ENCODE measurements around the gene JAKMIP2.
"Not testable (repeated sequence)": the region's sequence is repeated elsewhere in the genome, so short reads cannot be mapped to it uniquely, and the experiment has no call there.

JAKMIP2 gene

DNA sequence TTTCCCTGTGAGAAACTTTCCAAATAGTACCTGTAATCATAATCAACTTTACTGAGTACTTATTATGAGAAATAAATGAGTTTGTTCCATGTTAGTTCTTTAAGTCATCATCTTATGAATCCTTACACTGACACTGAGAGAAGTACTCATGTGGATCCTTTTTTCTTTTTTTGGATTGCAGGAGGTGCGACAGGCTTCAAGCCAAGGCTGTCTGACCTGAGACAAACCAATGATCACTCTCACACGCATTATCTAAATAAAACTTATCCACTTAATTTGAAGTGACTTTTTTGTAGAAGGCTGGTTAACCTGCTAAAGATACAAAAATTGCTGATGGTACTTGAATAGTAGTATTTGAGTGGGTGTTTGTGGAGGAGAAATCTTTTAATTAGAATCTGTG, 39.5 kb downstream of the JAKMIP2 start:
- DNase-seq, result no peak

DNA sequence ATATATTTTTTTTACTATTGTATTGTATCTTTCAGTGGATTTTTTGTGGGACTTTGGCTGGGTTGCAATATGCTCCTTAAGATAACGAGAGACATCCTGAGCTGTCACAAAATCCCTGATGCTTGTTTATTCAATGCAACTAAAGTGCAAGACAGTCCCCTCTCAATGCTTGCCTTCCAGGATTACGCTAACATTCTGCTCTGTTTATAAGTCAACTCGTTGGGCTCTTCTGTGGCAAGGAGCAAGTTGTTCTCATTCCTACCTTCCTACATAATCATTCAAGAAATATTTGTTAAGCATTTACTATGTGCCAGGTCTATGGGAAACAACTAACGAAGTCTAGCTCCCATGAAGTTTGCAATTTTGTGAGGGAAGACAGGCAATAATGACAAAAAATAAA, 40.4 kb downstream of the JAKMIP2 start:
- DNase-seq, result no peak

DNA sequence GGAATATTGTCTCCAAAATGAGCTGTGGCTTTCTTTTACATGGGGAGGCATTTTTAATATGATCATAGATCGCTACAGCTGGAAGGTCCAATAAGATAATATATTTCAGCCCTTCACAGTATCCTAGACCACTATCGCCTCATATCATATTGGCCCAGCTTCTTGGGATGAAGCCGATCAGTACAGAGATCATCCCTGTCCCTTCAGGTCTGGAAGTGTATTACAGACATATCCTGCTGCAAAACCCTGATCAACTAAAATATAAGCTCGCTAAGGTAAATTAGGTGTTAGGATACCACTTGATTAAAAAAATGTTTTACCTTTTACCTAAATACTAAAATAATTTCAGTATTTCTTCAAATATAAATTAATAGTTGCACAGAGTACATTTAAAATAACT, 41.7 kb downstream of the JAKMIP2 start:
- no peak for DNase-seq

DNA sequence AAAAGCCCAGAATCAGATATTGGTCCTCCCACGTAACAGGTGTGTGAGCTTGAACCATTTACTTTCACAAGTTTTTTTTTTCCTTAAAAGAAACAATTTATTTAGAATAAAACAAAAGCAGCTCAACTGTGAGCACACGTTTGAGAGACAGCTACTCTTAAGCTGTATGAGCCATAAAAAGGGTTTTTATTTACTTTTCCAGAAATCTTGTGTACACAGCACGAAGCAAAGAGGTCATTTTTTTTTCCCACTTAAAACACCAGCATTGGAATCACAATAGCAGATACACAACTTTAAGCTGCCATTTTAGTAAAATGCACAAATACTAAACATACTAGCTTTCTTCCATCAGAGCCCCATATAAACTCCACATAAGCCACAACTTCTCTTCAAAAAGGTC, 44.6 kb downstream of the JAKMIP2 start:
- no peak for DNase-seq

DNA sequence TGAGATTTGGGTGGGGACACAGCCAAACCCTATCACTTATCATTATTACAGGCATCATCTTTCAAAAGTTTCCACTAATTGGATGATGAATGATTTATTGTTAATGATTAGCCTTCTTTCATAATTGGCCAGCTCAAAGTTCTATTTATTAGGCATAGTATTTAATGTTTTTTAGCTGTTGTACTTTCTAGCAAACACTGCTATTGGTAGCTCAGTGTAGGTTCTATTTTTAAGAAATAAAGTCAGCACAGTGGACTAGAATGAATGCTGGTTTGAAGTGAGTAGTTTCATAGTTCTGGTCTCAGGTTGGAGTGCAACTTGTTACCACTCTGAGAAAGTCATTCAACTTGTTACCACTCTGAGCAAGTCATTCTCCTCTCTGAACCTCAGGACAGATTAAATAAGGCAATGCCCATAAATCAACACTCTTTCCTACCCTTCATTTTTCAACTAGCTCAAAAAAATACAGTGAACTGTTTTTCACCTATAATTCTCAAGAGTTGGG, 46.9 kb downstream of the JAKMIP2 start:
- DNase-seq, result no peak

DNA sequence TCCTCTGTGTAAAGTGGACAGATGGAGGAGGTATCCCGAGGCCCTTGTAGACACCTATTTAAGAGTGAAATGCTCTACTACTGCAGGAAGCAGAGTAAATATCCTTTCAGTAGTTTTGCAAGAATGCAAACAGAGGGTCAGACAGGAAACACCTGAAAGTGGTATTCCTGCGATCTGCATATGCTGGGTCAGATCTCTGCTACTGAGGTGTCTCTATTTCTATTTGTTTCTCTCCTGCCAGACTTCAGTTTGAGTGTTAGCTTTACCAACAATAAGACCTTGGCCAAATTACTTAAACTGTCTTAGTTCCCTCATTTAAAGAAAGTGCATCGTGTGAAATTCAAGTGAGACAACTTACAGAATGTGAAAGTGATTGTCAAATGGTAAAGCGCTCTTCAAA, 47.6 kb downstream of the JAKMIP2 start:
- DNase-seq, result no peak

DNA sequence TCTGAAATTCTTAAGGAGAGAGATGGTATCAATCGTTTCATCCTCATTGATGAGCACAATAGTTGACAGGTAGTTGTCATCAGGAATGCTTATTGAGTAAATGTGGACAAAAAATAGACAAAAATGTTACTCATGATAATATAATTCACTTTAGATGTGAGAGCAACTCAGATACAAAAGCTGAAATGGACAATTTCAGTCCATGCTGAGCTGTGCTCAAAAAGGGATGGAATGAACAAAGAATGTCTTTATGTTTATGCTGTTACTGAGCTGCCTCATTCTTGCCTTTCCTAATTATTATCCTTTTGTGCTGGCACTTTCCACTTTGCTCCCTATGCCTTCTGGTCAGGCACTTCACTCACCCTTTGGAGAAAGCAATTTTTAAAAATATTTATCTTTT, 49.5 kb downstream of the JAKMIP2 start:
- DNase-seq, result no peak

DNA sequence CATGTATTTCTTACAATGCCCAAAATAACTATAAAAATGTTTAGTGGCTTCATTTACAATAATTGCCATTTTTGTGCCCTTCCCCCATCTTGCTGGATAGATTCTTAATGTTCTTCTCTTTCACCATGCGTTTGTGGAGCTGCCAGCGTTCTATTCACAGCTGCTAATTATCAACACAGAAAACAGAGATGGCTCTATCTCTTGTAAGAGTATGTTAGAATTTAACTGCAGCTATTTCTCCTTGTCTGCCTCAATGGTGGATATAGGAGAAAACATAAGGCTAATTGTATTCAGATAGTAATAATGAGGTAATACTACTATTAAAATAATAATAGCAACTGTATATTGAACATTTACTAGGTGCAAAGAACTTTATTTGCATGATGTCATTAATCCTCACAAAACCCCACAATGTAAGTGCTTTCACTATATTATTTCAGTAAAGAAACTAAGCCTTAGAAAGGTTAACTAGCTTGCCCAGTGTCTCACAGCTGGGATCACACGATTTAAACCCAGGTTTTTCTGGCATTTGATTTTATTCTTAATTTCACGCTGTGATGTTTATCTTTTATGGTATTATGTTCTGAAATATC, 50.1 kb downstream of the JAKMIP2 start:
- DNase-seq, result no peak

DNA sequence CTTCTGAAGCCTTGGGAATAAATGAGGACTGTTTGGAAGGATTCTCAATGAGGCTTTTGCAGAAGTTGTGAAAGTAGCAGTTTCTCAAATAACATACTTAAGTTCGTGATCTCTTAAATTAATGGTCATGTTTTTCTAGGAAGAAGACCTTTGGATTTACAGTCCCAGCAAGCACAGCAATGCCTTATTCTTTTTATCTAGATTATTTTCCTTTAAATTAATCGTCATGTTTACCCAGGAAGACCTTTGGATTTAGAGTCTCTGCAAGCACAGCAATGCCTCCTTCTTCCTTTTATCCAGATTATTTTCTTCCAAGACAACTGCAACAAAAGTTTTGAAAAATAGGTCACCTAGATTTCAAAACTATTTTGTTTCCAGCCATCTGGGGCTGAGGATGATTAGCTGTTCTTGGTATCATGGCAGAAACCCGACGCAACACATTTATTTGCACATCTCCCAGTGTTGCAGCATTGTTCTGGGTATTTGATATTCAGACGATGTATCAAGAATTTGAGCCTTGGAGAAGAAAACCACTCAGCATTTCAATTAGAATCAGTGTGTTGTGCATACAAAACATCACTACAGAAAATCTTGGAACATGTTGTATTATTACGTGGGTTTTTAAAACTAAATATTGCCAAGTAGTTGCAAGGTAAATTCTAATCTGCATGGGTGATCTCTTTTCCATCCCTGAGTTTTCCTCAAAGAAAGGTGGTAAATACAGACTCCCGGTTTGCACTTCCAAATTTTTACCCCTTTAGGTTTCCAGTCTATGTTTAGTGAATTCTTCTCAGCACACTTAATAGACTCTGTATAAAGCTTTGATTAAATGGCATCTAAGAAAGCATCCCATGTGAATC, 50.9 kb downstream of the JAKMIP2 start:
- no peak for DNase-seq

DNA sequence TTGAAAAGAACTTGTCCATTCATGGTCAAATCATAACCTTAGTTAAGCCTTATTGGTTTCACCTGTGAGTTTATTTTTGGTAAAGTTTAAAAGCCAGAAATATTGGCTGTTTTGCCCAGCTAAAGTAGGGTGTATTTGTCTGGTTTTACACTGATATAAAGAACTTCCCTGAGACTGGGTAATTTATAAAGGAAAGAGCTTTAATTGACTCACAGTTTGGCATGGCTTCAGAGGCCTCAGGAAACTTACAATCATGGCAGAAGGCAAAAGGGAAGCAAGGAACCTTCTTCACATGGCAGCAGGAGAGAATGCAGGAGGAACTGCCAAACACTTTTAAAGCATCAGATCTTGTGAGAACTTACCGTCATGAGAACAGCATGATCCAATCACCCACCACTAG, 55.3 kb downstream of the JAKMIP2 start:
- DNase-seq, result no peak

DNA sequence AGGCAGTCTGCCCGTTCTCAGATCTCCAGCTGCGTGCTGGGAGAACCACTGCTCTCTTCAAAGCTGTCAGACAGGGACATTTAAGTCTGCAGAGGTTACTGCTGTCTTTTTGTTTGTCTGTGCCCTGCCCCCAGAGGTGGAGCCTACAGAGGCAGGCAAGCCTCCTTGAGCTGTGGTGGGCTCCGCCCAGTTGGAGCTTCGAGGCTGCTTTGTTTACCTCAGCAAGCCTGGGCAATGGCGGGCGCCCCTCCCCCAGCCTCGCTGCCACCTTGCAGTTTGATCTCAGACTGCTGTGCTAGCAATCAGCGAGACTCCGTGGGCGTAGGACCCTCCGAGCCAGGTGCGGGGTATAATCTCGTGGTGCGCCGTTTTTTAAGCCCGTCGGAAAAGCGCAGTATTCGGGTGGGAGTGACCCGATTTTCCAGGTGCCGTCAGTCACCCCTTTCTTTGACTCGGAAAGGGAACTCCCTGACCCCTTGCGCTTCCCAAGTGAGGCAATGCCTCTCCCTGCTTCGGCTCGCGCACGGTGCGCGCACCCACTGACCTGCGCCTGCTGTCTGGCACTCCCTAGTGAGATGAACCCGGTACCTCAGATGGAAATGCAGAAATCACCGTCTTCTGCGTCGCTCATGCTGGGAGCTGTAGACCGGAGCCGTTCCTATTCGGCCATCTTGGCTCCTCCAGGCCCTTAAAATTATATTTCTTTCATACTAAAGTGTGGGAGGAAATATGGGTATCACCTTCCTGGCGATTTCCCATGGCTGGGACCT, 61.2 kb downstream of the JAKMIP2 start:
- DNase-seq, result not testable (repeated sequence)

DNA sequence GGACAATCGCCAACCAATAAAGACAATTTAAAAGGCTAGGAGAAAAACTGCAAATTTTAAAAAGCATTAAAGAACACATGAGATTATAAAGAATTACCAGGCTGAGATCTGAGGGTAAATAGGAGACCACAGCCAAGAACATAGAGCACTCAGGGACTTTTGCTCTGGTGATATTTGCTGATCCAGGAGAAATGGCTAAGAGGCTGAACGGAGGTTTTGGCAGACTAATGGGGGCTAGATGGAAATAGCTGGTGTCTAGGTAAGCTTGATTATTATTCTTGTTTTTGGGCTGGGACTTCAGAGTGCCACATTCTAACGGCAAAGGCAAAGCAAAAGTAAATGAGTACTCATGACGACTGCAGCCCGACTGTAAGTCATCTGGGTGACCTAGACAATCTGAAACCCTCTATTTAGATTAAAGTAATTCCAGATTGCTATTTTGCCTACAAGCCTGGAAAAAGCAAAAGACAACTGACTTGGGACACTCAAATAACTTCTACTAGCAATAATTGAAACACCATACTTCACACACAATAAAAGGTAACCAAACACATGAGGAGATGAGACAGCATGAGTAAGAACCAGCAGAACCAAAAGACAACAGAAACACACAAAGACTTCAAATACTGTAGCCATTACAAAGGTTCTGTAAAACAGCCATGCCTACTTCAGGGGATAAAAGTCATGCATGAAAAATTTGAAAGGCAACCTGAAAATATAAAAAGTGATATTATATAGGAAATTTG, 68.8 kb downstream of the JAKMIP2 start:
- DNase-seq, result no peak

DNA sequence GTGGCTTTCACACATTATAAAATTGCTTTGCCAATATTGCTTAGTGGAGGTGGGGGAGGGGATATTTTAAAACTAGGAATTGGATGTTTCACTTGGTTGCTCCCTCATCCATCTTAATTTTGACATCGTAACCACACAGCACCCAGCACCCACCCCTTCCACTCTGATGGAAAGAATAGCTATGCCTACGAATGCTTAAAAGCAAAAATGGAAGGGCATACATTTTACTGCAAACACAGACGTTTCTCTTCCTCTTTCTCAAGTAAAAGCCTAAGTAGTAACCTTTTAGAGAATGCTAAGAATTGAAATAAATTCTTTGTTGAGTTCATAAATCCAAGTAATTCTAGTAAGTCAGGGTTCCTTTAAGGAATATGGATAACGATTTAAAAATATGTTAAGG, 69.9 kb downstream of the JAKMIP2 start:
- DNase-seq, result no peak

DNA sequence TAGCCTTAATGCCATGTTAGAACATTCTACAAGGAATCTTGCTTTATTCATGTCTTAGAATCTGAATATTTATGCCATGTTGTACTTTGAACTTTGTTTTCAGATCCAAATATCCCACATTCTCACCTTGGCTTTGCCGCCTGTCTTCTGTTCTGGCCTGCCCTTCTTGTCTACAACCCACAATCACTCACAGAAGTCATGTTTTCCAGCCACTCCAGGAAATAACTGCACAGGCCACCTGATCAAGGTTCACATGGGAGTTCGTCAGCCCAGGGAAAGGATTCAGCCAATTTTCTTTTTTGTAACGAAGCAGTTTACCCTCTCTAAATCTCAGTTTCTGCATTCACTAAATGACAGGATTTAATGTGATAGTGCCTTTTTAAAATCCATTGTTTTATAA, 70.5 kb downstream of the JAKMIP2 start:
- DNase-seq, result no peak

DNA sequence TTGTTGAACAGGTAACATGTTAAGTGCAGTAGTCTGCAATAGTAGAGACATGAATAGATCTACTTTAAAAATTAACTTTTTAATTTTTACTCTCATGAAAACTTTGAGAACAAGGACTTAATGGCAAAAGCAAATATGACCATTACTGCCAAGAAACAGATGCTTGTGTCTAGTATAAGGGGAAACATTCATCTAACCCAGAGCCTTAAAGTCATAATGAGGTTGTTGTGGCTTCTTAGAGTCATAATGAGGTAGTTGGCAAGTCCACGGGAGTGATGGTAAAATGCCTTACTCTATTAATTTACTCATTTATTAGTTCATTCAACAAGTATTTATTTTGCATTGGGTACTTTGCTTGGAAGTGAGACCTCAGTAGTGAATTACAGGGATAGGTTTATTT, 71.5 kb downstream of the JAKMIP2 start:
- no peak for DNase-seq

DNA sequence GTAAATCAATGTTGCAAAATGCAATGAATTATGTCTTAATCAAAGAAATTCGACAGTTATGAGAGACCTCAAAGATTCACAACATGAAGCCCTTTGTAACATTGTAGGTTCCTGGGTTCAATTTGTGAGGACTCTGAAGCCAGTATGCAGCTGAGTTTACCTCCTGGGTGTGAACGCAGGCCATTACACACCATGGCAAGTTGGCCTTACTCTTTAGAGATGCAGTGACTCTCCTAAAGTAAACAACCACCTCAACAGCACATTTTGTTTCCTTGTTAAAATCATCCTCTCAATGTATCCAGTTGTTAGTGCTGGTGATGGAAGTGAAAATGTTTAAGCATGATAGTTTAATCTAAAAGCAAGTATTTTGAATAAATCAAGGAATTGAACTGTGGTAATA, 73.8 kb downstream of the JAKMIP2 start:
- no peak for DNase-seq

DNA sequence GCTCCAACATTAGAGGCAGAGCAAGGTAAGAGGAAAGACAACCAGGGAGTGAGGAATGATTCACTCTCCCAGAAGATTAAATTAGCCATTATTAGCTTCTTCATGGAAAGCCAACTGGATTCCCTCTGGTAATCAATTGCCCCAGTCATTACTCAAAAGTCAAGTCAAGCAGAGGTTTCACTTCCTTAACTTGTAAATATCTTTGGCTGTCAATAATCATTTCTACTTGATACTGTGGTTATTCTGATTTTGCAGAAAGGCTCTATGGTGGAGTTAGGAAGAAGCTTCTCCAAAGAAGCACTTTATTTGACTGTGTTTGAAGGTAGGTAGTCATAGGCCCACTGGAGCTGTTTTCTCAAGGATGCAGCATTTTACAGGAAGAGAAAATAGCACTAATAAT, 78.0 kb downstream of the JAKMIP2 start:
- no peak for DNase-seq

DNA sequence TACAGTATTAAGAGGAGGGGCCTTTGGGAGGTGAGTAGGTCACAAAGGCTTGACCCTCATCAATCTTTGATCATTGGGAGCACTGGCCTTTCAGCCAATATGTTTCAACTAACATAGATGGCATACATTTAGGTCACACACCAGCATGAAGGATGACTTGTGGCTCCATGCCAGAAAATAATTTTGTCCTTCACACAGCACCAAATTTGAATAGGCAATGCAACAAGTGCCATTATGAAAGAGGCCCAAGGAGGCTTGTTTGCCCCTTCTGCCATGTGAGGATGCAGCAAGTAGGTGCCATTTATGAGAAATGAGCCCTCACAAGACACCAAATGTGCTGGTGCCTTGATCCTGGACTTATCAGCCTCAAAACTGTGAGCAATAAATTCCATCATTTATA, 81.1 kb downstream of the JAKMIP2 start:
- DNase-seq, result no peak

DNA sequence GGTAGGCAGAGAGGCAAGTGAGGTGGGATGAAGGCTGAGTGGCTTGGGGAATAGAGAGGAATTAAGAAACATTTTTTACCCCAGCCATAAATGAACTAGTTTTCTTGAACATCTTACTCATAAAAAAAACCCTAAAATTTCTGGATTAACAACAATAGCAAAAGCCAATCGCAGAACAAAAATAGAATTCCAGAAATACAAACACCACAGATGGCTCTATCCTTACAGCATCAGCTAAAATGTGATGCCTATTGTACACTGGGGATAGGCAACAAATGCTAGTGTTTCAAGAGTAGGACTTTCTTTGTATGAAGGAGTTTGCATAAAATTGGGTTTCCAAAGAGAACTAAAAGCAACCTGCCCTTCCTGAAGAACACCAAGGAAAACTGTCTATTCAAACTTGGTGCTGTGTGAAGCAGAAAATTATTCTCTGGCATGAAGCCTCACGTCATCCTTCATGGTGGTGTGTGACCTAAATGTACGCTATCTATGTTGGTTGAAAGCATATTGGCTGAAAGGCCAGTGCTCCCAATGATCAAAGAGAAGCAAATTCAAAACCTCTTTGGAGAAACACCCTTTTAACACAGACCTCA, 82.9 kb downstream of the JAKMIP2 start:
- no peak for DNase-seq

DNA sequence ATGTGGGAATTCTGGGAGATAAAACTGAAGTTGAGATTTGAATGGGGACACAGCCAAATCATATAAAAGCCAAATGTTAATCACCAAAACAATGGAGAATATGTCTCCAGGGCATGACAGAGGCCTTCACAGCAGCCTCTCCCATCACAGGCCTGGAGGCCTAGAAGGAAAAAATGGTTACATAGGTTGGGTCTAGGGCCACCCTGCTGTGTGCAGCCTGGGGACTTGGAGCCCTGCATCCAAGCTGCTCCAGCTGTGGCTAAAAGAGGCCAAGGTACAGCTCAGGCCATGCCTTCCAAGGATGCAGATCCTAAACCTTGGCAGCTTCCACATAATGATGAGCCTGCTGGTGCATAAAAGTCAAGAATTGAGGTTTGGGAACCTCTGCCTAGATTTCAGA, 85.1 kb downstream of the JAKMIP2 start:
- no peak for DNase-seq

DNA sequence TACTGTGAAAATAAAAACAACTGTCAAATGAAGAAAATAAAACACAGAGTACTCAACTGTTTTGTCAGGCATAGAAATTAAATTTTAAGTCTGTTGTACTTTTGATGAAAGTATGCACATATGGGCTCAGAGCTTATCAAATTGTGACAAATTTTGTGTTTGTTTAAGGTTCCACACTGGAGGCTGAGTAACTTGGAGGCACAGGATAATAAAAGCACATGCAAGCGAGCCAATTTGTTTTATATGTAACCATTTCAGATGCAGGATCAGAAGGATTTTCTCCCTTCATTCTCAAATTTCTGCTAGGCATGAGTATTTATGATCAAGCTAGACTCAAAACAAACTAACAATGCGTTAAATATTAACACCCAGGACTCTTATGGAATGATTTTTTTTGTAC, 87.8 kb downstream of the JAKMIP2 start:
- DNase-seq, result no peak

DNA sequence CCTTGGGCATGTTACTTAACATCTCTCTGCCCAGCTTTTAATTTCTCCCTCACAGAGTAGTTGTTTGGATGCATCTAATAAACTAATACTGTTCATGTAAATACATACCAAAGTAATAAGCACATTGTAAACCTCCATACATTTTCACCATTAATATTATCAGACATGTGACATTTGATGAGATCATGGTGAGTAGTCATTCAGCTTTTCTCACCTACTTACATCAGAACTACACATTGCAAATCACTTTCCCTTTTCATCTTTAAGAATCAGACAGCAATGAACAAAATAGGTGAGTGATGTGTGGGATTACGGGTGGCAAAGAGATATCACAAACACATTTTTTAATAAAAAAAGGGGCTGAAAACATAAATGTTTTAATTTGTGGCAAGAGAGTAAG, 89.3 kb downstream of the JAKMIP2 start:
- no peak for DNase-seq

DNA sequence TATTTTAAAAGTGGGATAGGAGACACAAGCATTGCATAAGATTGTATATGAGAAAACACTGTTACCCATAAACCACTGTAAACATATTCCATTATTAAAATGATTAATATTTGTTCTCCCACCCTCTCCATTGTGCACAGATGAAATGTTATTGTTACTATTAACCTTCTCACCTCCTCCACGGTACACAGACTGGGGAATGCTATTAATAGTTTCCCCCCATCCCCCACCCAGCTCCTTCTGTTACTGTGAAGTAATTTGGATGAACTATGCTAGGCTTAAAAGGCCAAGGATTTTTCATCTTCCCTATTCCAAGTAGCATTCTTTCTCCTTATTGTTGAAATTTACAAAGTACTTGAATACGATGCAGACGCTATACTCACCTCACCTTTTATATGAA, 91.4 kb downstream of the JAKMIP2 start:
- no peak for DNase-seq

Data from CD4-positive, alpha-beta T cell treated with Interleukin-12 subunit alpha and Interleukin-12 subunit beta, for 1 hour (primary cell).